ENCODE measurements around the gene ANO4.

The ANO4 gene

GRCh38 chr12:101039848-101040531, 245.4 kb downstream of the ANO4 start:
- no peaks in the 10 kb centered on the region for H3K27me3 ChIP-seq
- TF ChIP-seq CTCF (IDR thresholded peaks at IDR 0.05): no peak
- DNase-seq: no peak
- H3K36me3 ChIP-seq: no peaks in the 10 kb centered on the region
- H3K27ac ChIP-seq: no peak overlapping the region
- intact Hi-C loops (cut with DNase I; ENCODE audit: low total_unique reads): no loop called here
- no peak overlapping the region for H3K4me3 ChIP-seq
- H3K9me3 ChIP-seq: no peaks in the 10 kb centered on the region
- no peaks in the 10 kb centered on the region for H3K4me1 ChIP-seq

- DNase-seq: no peak
- TF ChIP-seq CTCF (IDR thresholded peaks at IDR 0.05): no peak
- Histone ChIP-seq H3K4me3 (no peak overlapping the region), H3K9me3 (no peaks in the 10 kb centered on the region), H3K27me3 (no peaks in the 10 kb centered on the region), H3K36me3 (no peaks in the 10 kb centered on the region), H3K27ac (no peak overlapping the region), H3K4me1 (no peaks in the 10 kb centered on the region)
- intact Hi-C loops (cut with DNase I; ENCODE audit: low total_unique reads): no loop called here
These were observed 246.4 kb downstream of the ANO4 start for GRCh38 chr12:101040936-101041335.

DNA sequence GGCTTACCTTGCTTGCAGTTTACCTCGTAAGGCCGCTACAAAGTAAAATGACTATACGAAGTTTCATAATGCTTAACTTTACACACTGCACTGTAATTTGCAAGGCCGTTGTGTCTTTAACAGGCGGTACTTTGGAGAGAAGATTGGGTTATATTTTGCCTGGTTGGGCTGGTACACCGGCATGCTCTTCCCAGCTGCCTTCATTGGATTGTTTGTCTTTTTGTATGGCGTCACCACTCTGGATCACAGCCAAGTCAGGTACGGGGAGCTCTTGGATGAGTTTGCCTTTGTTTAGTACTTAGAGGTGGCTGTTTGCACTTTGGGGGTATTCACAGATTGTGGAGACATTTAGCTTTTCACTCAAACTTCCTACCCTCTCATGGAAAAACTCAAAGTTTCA, 247.6 kb downstream of the ANO4 start:
- no peak for DNase-seq
- H3K4me1 ChIP-seq: no peaks in the 10 kb centered on the region
- intact Hi-C loops (cut with DNase I; ENCODE audit: low total_unique reads): no loop called here
- H3K36me3 ChIP-seq: no peaks in the 10 kb centered on the region
- H3K27ac ChIP-seq: no peak overlapping the region
- no peak overlapping the region for H3K4me3 ChIP-seq
- H3K27me3 ChIP-seq: no peaks in the 10 kb centered on the region
- no peak for TF ChIP-seq CTCF (IDR thresholded peaks at IDR 0.05)
- no peaks in the 10 kb centered on the region for H3K9me3 ChIP-seq

DNA sequence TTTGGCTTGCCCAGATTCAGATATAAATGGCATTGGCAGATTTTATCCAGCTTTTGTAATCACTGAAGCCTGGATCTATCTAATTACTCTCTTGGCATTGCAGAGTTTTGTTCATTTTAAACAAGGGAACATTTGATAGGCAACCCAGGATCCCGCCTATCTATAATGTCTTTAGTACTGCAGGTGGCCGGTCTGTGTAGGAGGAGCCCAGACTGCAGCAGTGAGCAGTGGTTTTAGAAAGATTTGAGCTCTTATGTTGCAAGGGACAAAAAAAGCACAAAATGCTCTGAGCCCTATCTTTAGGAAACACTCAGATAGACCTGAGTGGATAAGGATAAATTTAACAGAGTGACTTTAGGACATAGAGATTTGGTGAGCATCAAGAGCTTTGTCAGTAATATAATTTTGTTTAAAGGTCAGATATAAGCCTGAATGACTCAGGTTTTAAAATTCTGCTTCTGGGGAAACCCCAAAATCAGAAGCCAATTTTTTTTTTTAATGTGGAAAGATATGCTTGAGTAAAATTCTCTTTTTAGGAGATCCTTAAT, 250.0 kb downstream of the ANO4 start:
- intact Hi-C loops (cut with DNase I; ENCODE audit: low total_unique reads): no loop called here
- Histone ChIP-seq H3K36me3 (no peaks in the 10 kb centered on the region), H3K4me3 (no peak overlapping the region), H3K27ac (no peak overlapping the region), H3K4me1 (no peaks in the 10 kb centered on the region), H3K27me3 (no peaks in the 10 kb centered on the region), H3K9me3 (no peaks in the 10 kb centered on the region)
- no peak for TF ChIP-seq CTCF (IDR thresholded peaks at IDR 0.05)
- no peak for DNase-seq

- no peaks in the 10 kb centered on the region for H3K27me3 ChIP-seq
- peaks cover 0 to 3% (median 0%) of the 10 kb centered on the region in 4 donors for H3K4me1 ChIP-seq
- TF ChIP-seq CTCF (IDR thresholded peaks at IDR 0.05): no peak
- intact Hi-C loops (cut with DNase I; ENCODE audit: low total_unique reads): no loop called here
- no peaks in the 10 kb centered on the region for H3K9me3 ChIP-seq
- no peak overlapping the region for H3K4me3 ChIP-seq
- no peaks in the 10 kb centered on the region for H3K36me3 ChIP-seq
- H3K27ac ChIP-seq: no peak overlapping the region
- DNase-seq: no peak
These were observed 251.2 kb downstream of the ANO4 start for GRCh38 chr12:101045486-101046464.

Measured in tibial artery (tissue), 4 donors.